Uterus (tissue), 4 donors: Measurements from ENCODE around the gene HPCAL4. TPM values are rescaled to one million over a fixed set of nuclear protein-coding genes. Genes with fewer than 3 reads are reported as not detected.

Experiments
- DNase-seq, 2 donors: peaks; one replicate each; pipeline ENCODE4 v3.0.0-alpha.2; 2019 to 2020
- H3K27ac ChIP-seq, 2 donors: fragments of 200-600 bp; sonication (generic); 1 replicate in 1 of 2; 2 replicates in 1 of 2; pipeline ENCODE4 v1.5.1; 2016 to 2018
- H3K27me3 ChIP-seq, 2 donors: fragments of 200-600 bp; sonication (generic); one replicate each; pipeline ENCODE4 v1.5.1; 2018 to 2019; ENCODE audit warnings: control low read depth in 1 of 2
- H3K36me3 ChIP-seq, 2 donors: fragments of 200-600 bp; sonication (generic); one replicate each; pipeline ENCODE4 v1.5.1; 2019; ENCODE audit warnings: control low read depth in 1 of 2
- H3K4me1 ChIP-seq, 2 donors: fragments of 200-600 bp; sonication (generic); one replicate each; pipeline ENCODE4 v1.5.1; 2018 to 2019; ENCODE audit warnings: control low read depth in 1 of 2
- H3K4me3 ChIP-seq, 2 donors: fragments of 200-600 bp; sonication (generic); 1 replicate in 1 of 2; 2 replicates in 1 of 2; pipeline ENCODE4 v1.5.1; 2018 to 2019; ENCODE audit warnings: mild to moderate bottlenecking in 1 of 2
- H3K9me3 ChIP-seq, 2 donors: fragments of 200-600 bp; sonication (generic); one replicate each; pipeline ENCODE4 v1.5.1; 2019; ENCODE audit warnings: control low read depth in 1 of 2
- POLR2A ChIP-seq, 2 donors: fragments of 450-650 bp; IDR thresholded peaks; one replicate each; pipeline ENCODE4 v1.6.1; 2016; ENCODE audit warnings: antibody characterized with exemption in 2 of 2, mild to moderate bottlenecking in 1 of 2, moderate library complexity in 1 of 2
- intact Hi-C: fragments of 100-400 bp; cut with DNase I; formaldehyde crosslinking; loops from one replicate; pipeline ENCODE4 v1.15.1; 2023; ENCODE audit warnings: low total_unique reads
- total RNA-seq, 4 donors: library from RNA; depleted of rRNA in 3 of 4; stranded (reverse); fragments of >200 nt in 3 of 4; gene quantifications; one replicate each; pipeline versions ENCODE4 v1.1.0 to v1.2.4, GENCODE V29; 2014 to 2023
- TF ChIP-seq, protein P1 (sequence below), 4 experiments: fragments of 200-600 bp in 2 of 4; fragments of 450-650 bp in 2 of 4; sonication (generic) in 2 of 4; IDR thresholded peaks; one replicate each; pipeline ENCODE4 v1.5.1; 2016 to 2019; ENCODE audit warnings: antibody characterized with exemption in 4 of 4, mild to moderate bottlenecking in 2 of 4, moderate library complexity in 1 of 4
- donor health status: DM: yes; HTN: yes; CAD: no.

The HPCAL4 gene
- total RNA-seq, 4 donors from 2014 or later = 0.24 to 3.9 TPM; not detected in 2

DNA sequence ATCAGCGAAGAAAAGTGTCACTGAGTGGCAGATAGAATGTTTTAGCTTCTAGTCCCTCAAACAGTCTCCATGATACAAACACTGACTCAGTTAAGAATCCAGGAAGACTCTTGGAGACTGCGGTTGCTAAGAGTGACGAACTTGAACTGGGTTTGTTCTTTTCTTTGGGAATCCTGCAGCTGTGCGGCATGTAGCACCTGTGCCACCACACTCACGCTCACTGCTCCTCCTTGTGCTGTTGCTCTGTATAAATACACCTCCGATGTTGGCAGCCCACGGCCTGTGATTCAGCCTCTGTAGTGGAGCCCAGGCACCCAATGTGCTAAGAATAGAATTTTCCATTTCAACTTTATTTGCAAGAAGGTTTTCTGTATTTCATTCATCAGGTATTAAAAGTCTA, 41.9 kb upstream of the HPCAL4 start:
- no peak for TF ChIP-seq POLR2A (IDR thresholded peaks at IDR 0.05)
- TF ChIP-seq, protein P1, sequence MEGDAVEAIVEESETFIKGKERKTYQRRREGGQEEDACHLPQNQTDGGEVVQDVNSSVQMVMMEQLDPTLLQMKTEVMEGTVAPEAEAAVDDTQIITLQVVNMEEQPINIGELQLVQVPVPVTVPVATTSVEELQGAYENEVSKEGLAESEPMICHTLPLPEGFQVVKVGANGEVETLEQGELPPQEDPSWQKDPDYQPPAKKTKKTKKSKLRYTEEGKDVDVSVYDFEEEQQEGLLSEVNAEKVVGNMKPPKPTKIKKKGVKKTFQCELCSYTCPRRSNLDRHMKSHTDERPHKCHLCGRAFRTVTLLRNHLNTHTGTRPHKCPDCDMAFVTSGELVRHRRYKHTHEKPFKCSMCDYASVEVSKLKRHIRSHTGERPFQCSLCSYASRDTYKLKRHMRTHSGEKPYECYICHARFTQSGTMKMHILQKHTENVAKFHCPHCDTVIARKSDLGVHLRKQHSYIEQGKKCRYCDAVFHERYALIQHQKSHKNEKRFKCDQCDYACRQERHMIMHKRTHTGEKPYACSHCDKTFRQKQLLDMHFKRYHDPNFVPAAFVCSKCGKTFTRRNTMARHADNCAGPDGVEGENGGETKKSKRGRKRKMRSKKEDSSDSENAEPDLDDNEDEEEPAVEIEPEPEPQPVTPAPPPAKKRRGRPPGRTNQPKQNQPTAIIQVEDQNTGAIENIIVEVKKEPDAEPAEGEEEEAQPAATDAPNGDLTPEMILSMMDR (IDR thresholded peaks at IDR 0.05) = no peak
- H3K4me3 ChIP-seq = no peak overlapping the region
- no peaks in the 10 kb centered on the region for H3K4me1 ChIP-seq
- peaks cover 0 to 5% of the 10 kb centered on the region in 2 donors for H3K27me3 ChIP-seq
- intact Hi-C loops = no loop called here
- DNase-seq = no peak
- no peaks in the 10 kb centered on the region for H3K36me3 ChIP-seq
- no peaks in the 10 kb centered on the region for H3K9me3 ChIP-seq
- H3K27ac ChIP-seq = no peak overlapping the region

DNA sequence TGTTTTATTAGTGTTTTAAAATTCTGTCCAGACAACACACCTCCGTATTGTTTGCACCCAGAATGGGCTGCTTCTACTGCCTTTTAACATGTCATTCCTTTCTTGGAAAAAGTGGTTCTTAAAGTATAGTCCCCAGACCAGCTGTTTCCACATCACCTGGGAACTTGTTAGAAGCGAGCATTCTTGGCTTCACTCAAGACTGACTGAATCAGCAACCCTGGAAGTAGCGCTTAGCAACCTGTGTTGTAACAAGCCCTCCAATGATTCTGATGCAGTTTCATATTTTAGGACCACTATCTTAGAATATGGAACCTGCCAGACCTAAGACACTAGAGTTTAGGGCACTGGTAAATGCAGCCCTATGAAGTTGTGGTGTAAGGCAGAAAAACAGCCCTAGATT, 41.5 kb upstream of the HPCAL4 start:
- no peaks in the 10 kb centered on the region for H3K36me3 ChIP-seq
- no peaks in the 10 kb centered on the region for H3K4me1 ChIP-seq
- H3K27me3 ChIP-seq = peaks cover 0 to 8% of the 10 kb centered on the region in 2 donors
- H3K9me3 ChIP-seq = no peaks in the 10 kb centered on the region
- TF ChIP-seq, protein P1 (IDR thresholded peaks at IDR 0.05) = no peak
- no peak for TF ChIP-seq POLR2A (IDR thresholded peaks at IDR 0.05)
- no peak overlapping the region for H3K4me3 ChIP-seq
- DNase-seq = no peak
- intact Hi-C loops = no loop called here
- no peak overlapping the region for H3K27ac ChIP-seq

DNA sequence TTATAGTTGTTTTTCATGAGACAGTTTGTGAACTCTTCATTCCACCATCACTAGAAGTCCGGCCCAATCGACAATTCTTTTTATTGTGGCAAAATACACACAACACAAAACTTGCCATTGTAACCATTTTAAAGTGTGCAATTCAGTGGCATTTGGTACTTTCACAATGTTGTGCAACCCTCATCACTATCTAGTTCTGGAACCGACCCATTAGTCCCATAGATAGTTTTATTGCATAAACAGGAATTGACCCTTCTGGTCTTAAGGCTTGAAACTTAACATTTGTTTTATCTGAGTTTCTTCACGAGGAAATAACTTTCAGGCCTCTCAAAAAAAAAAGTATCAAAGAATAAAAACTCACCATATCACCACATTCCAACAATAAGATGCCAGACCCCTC, 38.6 kb upstream of the HPCAL4 start:
- DNase-seq = no peak
- peaks cover 0 to 8% of the 10 kb centered on the region in 2 donors for H3K27me3 ChIP-seq
- no peak overlapping the region for H3K27ac ChIP-seq
- no peaks in the 10 kb centered on the region for H3K9me3 ChIP-seq
- intact Hi-C loops = no loop called here
- H3K4me3 ChIP-seq = no peak overlapping the region
- no peaks in the 10 kb centered on the region for H3K4me1 ChIP-seq
- H3K36me3 ChIP-seq = no peaks in the 10 kb centered on the region
- TF ChIP-seq POLR2A (IDR thresholded peaks at IDR 0.05) = no peak
- TF ChIP-seq, protein P1 (IDR thresholded peaks at IDR 0.05) = no peak

- Histone ChIP-seq H3K27me3 (peaks cover 0 to 8% of the 10 kb centered on the region in 2 donors), H3K4me3 (no peak overlapping the region), H3K9me3 (no peaks in the 10 kb centered on the region), H3K36me3 (no peaks in the 10 kb centered on the region), H3K27ac (no peak overlapping the region), H3K4me1 (no peaks in the 10 kb centered on the region)
- TF ChIP-seq POLR2A (IDR thresholded peaks at IDR 0.05) = no peak
- TF ChIP-seq, protein P1 (IDR thresholded peaks at IDR 0.05) = no peak
- intact Hi-C loops = no loop called here
- DNase-seq = no peak
Measured at GRCh38 chr1:39729030-39729429, 37.8 kb upstream of the HPCAL4 start.

- TF ChIP-seq POLR2A (IDR thresholded peaks at IDR 0.05) = no peak
- TF ChIP-seq, protein P1 (IDR thresholded peaks at IDR 0.05) = no peak
- DNase-seq = no peak
- H3K9me3 ChIP-seq = no peaks in the 10 kb centered on the region
- peaks cover 0 to 8% of the 10 kb centered on the region in 2 donors for H3K27me3 ChIP-seq
- no peaks in the 10 kb centered on the region for H3K36me3 ChIP-seq
- no peak overlapping the region for H3K4me3 ChIP-seq
- no peaks in the 10 kb centered on the region for H3K4me1 ChIP-seq
- intact Hi-C loops = no loop called here
- H3K27ac ChIP-seq = no peak overlapping the region
Measured at GRCh38 chr1:39727932-39728317, 36.7 kb upstream of the HPCAL4 start.
